GM21737 (cell line): Measurements from ENCODE around the gene ASB10.

Experiments used
- ATAC-seq: cut with Tn5 transposase; IDR thresholded peaks from one replicate; pipeline ENCODE4 v1.9.1; 2021; ENCODE audit warnings: mild to moderate bottlenecking, moderate library complexity; ENCODE audit not compliant: unreplicated experiment

The ASB10 gene, protein sequence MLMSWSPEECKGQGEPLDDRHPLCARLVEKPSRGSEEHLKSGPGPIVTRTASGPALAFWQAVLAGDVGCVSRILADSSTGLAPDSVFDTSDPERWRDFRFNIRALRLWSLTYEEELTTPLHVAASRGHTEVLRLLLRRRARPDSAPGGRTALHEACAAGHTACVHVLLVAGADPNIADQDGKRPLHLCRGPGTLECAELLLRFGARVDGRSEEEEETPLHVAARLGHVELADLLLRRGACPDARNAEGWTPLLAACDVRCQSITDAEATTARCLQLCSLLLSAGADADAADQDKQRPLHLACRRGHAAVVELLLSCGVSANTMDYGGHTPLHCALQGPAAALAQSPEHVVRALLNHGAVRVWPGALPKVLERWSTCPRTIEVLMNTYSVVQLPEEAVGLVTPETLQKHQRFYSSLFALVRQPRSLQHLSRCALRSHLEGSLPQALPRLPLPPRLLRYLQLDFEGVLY

DNA sequence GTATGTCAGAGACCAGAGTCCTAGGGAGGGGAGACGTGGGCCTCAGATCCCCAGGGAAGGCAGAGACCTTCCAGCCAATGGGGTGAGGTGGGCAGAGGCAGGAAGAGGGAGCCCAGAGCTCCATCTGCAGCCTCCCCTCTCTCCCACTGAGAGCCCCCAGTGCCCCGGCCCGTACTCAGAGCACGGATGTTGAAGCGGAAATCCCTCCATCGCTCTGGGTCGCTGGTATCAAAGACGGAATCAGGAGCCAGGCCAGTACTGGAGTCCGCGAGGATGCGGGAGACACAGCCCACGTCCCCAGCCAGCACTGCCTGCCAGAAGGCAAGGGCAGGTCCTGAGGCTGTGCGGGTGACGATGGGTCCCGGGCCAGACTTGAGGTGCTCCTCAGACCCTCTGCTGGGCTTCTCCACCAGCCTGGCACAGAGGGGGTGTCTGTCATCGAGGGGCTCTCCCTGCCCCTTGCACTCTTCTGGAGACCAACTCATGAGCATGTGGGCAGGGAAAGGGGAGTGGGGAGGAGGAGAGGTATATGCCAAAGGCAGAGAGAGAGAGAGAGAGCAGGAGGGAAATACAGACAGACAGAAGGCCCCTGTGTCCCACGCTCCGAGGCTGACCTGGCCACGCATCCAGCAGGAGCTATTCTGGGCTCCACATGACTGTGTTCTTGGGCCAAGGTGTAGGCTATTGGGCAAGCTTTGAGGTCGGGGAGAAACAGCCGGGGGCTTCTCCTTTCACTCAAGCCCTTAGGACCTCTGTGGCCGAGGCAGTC, at the start of gene ASB10:
TSS of gene ASB10 (minus strand) at position 611 of the 769 bp plus-strand sequence. CDS start at position 491, 120 bp downstream.
- ATAC-seq = no peak

DNA sequence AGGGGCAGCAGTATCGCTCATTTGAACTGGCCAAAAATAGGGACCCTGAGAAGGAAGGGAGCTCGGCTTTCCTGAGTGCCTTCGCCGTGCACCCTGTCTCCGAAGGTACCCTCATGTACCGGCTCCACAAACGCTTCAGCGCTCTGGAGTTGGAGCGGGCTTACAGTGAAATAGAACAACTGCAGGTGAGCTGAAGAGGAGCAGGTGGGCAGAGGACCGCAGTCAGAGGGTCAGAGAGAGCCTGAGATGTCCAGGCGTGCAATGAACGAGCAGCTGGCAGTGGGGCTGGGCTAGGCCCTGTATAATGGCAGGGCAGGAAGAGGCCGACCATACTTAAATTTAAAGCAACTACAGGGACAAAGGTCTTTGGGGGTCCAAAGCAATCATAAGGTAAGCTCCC, 49.4 kb upstream of the ASB10 start:
- no peak for ATAC-seq

DNA sequence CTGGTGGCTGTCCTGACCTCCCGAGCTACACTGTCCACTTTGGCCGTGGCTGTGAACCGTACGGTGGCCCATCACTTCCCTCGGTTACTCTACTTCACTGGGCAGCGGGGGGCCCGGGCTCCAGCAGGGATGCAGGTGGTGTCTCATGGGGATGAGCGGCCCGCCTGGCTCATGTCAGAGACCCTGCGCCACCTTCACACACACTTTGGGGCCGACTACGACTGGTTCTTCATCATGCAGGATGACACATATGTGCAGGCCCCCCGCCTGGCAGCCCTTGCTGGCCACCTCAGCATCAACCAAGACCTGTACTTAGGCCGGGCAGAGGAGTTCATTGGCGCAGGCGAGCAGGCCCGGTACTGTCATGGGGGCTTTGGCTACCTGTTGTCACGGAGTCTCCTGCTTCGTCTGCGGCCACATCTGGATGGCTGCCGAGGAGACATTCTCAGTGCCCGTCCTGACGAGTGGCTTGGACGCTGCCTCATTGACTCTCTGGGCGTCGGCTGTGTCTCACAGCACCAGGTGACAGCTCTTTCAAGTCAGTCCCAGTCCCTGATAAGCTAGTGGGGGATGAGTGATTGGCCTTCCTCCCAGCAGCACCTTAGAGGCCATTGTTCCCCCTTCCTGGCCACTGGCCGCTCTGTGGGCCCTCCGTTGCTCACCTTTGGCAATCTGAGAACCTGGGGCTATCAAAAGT, 48.2 kb upstream of the ASB10 start:
- no peak for ATAC-seq

DNA sequence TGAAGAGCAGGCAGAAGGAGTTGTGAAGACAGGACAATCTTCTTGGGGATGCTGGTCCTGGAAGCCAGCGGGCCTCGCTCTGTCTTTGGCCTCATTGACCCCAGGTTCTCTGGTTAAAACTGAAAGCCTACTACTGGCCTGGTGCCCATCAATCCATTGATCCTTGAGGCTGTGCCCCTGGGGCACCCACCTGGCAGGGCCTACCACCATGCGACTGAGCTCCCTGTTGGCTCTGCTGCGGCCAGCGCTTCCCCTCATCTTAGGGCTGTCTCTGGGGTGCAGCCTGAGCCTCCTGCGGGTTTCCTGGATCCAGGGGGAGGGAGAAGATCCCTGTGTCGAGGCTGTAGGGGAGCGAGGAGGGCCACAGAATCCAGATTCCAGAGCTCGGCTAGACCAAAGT, 46.8 kb upstream of the ASB10 start:
- no peak for ATAC-seq

DNA sequence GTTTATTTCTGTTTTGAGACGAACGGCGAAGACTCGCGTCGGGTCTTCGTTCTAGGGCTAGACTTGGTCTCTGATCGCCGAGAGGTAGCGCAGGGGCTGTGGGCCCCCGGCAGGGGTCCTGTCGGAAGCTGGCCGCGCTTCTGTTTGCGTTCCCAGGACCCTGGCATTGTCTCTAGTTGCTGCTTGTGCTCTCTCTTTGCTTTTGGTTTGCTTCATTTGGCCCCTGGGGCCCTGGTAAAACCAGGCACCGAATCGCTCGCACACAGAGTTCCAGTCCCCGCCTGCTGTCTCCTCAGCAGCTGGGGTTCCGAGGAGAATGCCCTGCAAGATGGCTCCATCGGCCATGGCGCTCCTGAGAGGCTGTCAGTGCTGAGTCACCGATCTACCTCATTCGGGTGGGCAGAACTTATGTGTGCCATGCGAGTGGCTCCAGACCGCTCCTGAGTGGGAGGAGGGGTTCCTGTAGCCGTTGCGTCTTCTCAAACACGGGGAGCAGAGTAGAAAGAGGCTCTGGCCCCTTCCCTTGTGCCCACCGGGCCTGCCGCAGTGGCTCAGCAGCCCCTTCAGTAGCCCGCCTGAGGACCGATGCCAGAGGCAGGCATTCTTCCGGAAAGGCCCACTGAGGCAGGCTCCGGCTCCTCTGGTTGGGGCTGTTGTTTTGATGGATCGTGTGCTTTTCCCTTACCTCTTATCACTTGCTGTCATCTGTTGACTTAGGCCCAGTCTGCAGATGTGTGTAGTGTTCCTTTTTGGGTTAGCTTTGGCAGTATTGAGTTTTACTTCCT, 46.1 kb upstream of the ASB10 start:
- peak; percentile 31 for ATAC-seq

DNA sequence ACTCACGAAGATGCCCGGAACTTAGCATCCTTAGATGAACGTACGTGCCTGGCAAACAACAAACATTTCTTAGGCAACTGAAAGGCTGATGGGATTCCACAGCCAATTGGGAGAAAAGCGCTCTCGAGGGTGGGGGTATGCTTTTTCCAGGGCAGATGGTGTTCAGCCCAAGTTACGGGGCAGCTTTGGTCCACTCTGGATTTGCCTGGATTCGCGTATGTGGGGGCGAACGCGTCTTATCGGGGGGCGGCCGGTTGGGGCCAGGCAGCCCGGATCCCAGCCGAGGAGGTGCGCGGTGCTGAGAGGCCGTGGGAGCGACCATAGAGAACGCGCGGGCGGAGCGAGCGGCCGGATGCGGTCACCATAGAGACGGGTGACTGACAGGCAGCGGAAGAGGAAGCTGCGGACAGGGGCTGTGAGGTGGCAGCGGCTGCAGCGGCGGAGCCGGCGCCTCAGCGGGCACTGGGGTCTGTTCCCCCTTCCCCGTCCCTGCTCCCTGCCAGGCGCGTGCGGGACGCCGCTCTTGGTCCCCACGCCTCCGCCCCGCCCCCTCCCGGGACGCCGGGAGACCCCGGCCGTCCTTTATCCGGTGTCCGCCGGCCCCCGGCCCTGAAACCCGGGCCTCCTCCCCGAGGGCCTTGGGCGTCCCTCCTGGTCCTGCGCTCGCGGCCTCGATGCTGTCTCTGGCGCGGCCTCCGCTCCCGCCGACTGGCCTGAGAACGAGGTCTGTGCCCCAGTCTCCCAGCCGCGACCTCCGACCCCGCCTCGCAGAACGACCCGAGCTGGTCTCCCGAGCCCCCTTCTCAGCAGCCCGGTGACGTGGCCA, 45.3 kb upstream of the ASB10 start, which contains the start of gene CHPF2:
TSS of gene CHPF2 (plus strand) at position 393 of the 826 bp plus-strand sequence. CDS start 1,529 bp downstream, outside the sequence.
- peak; percentile 95 for ATAC-seq

DNA sequence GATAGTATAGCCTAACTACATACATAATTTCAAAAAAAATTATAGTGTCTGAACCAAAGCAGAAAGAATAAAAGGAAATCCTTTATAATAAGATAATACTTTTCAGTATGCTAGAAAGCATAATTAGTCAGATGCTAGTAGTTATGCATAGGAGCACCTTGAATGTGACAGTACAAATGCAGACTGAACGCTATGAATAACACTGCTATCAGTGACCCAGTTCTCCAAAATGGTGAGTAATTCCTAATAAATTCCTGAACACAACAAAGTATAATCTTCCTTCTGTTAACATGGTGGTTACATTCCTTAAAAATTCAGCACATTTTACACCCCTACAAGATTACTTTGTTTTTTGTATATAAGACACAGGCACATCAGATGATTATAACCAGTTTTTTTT, 44.0 kb upstream of the ASB10 start:
- no peak for ATAC-seq

DNA sequence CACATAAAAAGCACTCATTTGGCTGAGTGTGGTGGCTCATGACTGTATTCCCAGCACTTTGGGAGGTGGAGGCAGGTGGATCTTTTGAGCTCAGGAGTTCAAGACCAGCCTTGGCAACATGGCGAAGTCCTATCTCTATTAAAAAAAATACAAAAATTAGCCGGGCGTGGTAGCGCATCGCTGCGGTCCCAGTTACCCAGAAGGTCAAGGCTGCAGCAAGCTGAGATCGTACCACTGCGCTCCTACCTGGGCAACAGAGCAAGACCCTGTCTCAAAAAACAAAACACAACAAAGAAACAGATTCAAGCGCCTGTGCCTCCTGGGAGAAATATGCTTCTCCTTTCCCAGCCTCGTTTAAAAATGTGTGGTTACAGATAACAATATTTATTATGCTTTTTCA, 42.2 kb upstream of the ASB10 start:
- no peak for ATAC-seq

DNA sequence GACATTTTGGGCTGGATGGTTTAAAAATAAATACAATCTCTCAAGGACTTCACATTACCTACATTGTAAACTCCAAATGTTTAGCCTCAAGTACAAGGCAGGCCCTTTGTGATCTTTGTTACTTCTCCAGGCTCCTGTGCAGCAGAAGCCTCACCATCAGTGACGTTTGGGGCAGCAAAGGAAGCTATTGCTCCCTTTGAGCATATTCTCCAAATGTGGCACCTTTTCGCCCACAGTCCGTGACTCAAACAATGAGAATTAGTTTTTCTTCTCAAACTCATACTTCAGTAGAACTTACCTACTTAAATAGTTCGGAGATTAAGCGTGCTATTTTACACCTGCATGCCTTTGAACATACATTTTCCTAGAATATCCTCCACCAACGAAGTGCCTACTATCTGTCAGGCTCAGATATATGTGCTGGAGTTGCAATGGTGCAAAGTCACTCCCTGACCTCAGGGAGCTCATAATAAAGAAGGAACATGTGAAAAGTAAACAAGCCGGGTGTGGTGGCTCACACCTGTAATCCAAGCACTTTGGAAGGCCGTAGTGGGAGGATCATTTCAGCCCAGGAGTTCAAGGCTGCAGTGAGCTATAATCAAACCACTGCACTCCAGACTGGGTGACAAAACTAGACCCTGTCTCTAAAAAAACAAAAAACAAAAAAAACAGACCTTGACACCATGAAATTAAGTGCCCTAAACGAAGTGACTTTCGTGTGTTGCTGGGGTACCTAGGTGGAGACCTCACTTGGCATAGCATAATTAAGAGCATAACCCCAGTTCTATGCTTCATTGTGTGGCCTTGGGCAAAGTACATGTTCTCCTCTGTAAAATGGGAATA, 41.2 kb upstream of the ASB10 start:
- ATAC-seq = no peak

DNA sequence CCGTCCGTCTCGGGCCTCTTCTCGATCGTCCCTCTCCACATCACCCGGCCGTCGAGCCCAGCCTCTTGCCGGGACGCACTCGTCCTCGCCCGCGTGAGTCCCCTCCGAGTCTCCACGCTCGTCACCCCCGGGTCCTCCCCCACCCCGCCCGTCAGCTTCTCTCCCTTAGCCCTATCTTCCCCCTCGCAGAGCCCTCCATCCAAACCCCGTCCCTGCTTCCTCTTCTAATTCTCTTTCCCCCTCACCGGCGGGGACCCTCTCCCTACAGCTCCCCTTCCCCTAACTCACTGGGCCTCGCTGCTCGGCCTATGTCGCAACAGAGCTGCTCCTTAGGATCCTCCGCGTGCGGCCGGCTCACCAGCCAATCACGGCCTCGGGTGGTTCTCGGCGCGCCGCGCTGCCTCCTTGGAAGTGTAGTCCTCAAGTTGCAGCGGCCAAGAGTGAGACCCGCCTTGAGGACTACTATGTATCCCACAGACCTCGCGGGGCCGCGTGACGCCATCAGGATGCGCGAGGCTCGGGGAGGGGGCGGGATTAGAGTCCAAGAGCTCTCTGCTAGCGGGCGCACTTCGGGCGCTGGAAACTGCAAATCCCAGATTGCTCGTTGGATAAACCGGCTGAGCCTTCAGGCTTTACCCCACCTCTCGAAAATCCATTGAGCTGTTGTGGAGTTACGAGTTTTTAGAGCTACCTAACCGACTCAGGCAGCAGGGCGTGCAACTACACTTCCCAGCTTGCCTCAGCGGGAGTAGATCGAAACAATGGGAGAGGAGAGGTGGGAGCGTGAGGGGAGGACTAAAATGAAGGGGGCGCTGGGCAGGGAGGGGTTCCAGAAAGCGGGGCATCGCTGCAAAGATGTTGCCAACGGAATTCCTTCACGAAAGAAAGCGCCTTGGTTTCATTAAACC, 40.1 kb upstream of the ASB10 start, which contains the start of gene ABCF2:
TSS of gene ABCF2 (minus strand) at position 331 of the 908 bp plus-strand sequence. CDS start 747 bp downstream, outside the sequence.
- peak; percentile 98 for ATAC-seq

DNA sequence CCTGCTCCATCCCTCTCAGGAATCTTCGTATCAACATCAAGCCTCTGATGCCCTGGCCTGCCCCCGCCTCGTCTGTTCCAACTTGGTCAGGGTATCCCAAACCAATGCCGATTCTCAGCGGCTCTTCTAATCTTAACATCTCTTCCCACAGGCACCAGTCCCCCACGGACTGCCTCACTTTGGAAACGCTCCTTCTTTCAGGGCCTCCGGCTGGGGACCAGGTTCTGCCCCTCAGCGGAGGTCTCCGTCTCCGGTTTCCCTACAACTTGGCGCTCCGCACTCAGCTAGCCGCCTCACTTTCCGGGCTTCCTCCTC, 39.5 kb upstream of the ASB10 start:
- ATAC-seq = no peak

DNA sequence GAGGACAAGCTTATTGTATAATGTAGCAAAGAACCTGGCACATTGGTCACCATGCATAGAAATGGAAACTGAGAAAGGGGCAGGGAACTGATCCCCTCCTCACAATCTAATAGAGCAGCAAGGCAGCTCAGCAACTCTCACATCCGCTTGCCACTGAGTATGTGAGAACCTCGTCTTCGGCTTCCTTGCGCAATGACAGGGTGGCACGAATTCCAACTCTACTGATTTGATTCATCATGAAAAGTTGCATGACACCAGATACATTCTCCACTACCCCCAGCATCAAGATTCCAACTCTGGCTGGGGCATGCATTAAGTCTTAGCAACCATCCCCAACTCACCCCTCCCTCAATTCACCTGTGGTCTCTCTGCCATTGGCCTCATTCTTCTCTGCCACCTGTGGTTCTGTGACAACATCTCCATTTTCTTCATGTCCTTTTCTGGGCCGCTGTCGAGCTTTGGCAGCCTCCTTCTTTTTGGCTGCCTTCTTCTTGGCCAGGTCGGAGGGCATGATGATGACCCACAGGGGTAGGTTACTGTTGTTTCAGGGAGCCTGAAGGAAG, 39.0 kb upstream of the ASB10 start:
- no peak for ATAC-seq

DNA sequence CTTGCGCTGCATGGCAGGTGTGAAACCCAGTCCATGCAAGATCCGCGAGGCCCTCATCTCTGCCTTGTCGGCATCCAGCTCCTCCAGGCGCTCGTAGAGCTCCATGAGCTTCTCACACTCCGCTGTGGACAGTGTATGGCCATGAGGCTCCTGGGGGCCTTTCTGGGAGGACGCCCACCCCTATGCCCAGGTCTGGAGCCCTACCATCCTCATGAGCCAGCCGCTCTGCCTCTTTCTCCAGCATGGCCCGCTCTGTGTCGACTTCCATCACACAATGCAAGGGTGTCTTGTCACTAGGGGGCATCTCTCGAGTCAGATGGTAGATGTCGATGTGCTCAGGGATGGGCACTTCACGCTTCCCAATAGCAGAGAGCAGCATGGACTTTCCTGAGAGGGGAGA, 36.7 kb upstream of the ASB10 start:
- ATAC-seq = no peak

DNA sequence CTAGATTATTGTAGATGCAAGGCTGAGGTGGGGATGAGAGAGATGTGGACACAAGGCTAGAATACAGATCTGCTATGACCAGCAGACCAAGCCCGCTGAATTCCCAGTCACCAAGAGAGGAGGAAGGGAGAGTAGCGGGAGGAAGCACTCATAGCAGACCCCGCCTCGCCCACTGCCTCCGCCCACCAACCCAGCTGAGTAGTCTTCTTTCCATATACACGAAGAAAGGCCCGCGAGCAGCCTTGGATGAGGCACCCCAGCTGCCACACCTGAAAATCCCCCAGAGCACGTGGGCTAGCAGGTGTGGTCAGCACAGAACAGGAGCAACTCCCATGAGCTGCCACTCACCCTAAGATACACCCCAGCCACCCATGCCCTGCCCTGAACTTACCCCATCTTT, 31.1 kb upstream of the ASB10 start:
- ATAC-seq = no peak

DNA sequence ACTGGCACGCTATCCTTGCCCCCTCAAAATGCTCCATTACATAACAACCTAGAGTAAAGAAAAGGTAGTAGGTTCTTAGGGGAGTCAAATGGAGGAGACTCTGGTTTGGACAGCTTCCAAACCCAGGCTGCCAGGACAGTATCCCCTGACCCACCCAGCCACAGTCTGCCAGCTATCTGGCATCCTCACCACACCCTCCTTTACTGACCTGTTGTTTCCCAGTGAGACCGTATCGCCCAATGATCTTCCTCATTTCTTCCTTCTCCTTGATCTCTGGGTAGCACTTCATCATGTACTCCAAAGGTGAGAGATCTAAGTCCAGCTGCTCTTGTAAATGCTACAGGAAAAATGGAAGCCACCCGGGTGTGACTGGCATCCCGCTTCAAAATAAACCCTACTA, 28.3 kb upstream of the ASB10 start:
- ATAC-seq = no peak

DNA sequence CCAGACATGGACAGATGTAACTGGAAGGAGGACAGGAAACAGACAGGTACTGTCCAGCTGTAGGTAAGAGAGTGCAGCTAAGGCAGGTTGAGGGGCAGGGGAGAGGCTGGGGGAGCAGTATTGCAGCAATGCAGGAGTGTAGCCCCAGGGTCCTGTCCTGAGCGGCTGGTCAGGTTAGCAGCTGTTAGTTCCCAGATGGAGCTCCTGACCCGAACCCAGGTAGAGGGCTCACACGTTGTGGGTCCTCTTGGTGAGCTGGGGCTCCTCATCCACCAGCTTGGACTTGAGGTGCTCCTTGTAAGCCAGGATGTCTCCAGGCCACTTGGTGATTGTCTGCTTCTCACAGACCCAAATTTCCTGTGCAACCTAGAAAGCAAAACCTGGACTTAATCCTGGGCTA, 26.8 kb upstream of the ASB10 start:
- no peak for ATAC-seq

DNA sequence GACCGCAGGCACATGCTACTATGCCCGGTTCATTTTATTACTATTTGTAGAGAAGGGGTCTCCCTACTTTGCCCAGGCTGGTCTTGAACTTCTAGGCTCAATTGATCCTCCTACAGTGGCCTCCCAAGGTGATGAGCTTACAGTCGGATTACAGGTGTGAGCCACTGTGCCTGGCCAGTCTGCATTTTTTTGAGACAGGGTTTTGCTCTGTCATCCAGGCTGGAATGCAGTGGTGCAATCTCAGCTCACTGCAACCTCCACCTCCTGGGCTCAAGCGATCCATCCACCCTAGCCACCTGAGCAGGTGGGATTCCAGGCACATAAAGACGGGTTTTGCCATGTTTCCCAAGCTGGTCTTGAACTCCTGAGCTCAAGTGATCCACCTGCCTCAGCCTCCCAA, 25.6 kb upstream of the ASB10 start:
- no peak for ATAC-seq
